Parathyroid adenoma (tissue), 2 donors: ENCODE data around the gene PYGB.
A peak's percentile ranks its signal among the peaks of the same experiment; 100 is the strongest.

Source experiments
- H2AFZ ChIP-seq: fragments of 300-600 bp; sonication (generic); one replicate; pipeline ENCODE4 v1.7.0; 2017; ENCODE audit warnings: antibody characterized with exemption, mild to moderate bottlenecking
- H3K27ac ChIP-seq: fragments of 300-600 bp; sonication (generic); one replicate; pipeline ENCODE4 v1.7.0; 2017
- H3K27me3 ChIP-seq: fragments of 300-600 bp; sonication (generic); one replicate; pipeline ENCODE4 v1.7.0; 2017; ENCODE audit warnings: low read length; ENCODE audit not compliant: control insufficient read depth, insufficient read depth
- H3K36me3 ChIP-seq: fragments of 300-600 bp; sonication (generic); one replicate; pipeline ENCODE4 v1.7.0; 2017; ENCODE audit warnings: low read length; ENCODE audit not compliant: control insufficient read depth, insufficient read depth
- H3K4me1 ChIP-seq: fragments of 300-600 bp; sonication (generic); one replicate; pipeline ENCODE4 v1.7.0; 2017; ENCODE audit warnings: control low read depth
- H3K4me2 ChIP-seq: fragments of 300-600 bp; sonication (generic); one replicate; pipeline ENCODE4 v1.7.0; 2017; ENCODE audit warnings: low read length
- H3K4me3 ChIP-seq: fragments of 300-600 bp; sonication (generic); one replicate; pipeline ENCODE4 v1.7.0; 2017; ENCODE audit warnings: low read depth, low read length
- H3K79me2 ChIP-seq: fragments of 300-600 bp; sonication (generic); one replicate; pipeline ENCODE4 v1.7.0; 2017; ENCODE audit warnings: control low read depth
- H3K9ac ChIP-seq: fragments of 300-600 bp; sonication (generic); one replicate; pipeline ENCODE4 v1.7.0; 2017; ENCODE audit warnings: mild to moderate bottlenecking
- H3K9me3 ChIP-seq: fragments of 300-600 bp; sonication (generic); one replicate; pipeline ENCODE4 v1.7.0; 2017; ENCODE audit warnings: low read length; ENCODE audit not compliant: control insufficient read depth
- TF ChIP-seq, protein P1 (sequence below): fragments of 300-600 bp; sonication (generic); IDR thresholded peaks from one replicate; pipeline ENCODE4 v1.7.0; 2017; ENCODE audit warnings: antibody characterized with exemption, mild to moderate bottlenecking
- donor health status: primary hyperparathyroidism.

Gene PYGB

GRCh38 chr20:25295386-25296093, 47.7 kb downstream of the PYGB start:
- Histone ChIP-seq H2AFZ (no peak overlapping the region), H3K36me3 (no peaks in the 10 kb centered on the region), H3K79me2 (no peaks in the 10 kb centered on the region), H3K4me1 (no peaks in the 10 kb centered on the region), H3K9ac (no peak overlapping the region), H3K4me3 (no peak overlapping the region), H3K27me3 (no peaks in the 10 kb centered on the region), H3K27ac (peak overlapping the region; percentile 29), H3K9me3 (no peaks in the 10 kb centered on the region), H3K4me2 (no peak overlapping the region)
- TF ChIP-seq, protein P1, sequence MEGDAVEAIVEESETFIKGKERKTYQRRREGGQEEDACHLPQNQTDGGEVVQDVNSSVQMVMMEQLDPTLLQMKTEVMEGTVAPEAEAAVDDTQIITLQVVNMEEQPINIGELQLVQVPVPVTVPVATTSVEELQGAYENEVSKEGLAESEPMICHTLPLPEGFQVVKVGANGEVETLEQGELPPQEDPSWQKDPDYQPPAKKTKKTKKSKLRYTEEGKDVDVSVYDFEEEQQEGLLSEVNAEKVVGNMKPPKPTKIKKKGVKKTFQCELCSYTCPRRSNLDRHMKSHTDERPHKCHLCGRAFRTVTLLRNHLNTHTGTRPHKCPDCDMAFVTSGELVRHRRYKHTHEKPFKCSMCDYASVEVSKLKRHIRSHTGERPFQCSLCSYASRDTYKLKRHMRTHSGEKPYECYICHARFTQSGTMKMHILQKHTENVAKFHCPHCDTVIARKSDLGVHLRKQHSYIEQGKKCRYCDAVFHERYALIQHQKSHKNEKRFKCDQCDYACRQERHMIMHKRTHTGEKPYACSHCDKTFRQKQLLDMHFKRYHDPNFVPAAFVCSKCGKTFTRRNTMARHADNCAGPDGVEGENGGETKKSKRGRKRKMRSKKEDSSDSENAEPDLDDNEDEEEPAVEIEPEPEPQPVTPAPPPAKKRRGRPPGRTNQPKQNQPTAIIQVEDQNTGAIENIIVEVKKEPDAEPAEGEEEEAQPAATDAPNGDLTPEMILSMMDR, result no peak

DNA sequence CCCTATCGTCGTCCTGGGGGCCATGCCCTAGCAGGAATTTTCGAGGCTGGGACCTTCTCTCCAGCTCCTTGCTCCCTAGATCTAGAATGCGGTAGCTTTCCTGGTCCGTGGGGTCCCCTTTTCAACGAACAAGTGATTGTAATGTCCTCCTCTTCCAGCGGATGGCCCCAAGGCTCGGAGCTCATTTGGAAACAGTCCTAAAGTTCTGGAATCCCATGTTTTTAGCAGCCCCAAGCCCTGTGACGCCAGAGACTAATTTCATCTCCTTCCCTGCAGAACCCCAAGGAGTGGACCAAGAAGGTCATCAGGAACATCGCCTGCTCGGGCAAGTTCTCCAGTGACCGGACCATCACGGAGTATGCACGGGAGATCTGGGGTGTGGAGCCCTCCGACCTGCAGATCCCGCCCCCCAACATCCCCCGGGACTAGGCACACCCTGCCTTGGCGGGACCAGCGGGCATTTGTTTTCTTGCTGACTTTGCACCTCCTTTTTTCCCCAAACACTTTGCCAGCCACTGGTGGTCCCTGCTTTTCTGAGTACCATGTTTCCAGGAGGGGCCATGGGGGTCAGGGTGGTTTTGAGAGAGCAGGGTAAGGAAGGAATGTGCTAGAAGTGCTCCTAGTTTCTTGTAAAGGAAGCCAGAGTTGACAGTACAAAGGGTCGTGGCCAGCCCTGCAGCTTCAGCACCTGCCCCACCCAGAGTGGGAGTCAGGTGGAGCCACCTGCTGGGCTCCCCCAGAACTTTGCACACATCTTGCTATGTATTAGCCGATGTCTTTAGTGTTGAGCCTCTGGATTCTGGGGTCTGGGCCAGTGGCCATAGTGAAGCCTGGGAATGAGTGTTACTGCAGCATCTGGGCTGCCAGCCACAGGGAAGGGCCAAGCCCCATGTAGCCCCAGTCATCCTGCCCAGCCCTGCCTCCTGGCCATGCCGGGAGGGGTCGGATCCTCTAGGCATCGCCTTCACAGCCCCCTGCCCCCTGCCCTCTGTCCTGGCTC, 48.5 kb downstream of the PYGB start:
- H3K4me1 ChIP-seq, result no peaks in the 10 kb centered on the region
- no peak overlapping the region for H3K4me3 ChIP-seq
- no peaks in the 10 kb centered on the region for H3K36me3 ChIP-seq
- H3K4me2 ChIP-seq, result no peak overlapping the region
- H3K79me2 ChIP-seq, result no peaks in the 10 kb centered on the region
- TF ChIP-seq, protein P1, result peak; percentile 22
- H3K9me3 ChIP-seq, result no peaks in the 10 kb centered on the region
- no peaks in the 10 kb centered on the region for H3K27me3 ChIP-seq
- H3K27ac ChIP-seq, result no peak overlapping the region
- no peak overlapping the region for H3K9ac ChIP-seq
- no peak overlapping the region for H2AFZ ChIP-seq

- Histone ChIP-seq H2AFZ (no peak overlapping the region), H3K27ac (no peak overlapping the region), H3K4me2 (no peak overlapping the region), H3K36me3 (no peaks in the 10 kb centered on the region), H3K9ac (no peak overlapping the region), H3K4me3 (no peak overlapping the region), H3K9me3 (no peaks in the 10 kb centered on the region), H3K79me2 (no peaks in the 10 kb centered on the region), H3K27me3 (no peaks in the 10 kb centered on the region), H3K4me1 (no peaks in the 10 kb centered on the region)
- TF ChIP-seq, protein P1, result no peak
Observed at GRCh38 chr20:25297141-25297905, 49.4 kb downstream of the PYGB start.

GRCh38 chr20:25299806-25300205, 51.9 kb downstream of the PYGB start:
- Histone ChIP-seq H3K27me3 (no peaks in the 10 kb centered on the region), H3K9me3 (no peaks in the 10 kb centered on the region), H3K27ac (no peak overlapping the region), H2AFZ (no peak overlapping the region), H3K4me3 (no peak overlapping the region), H3K4me2 (no peak overlapping the region), H3K9ac (no peak overlapping the region), H3K36me3 (no peaks in the 10 kb centered on the region), H3K79me2 (no peaks in the 10 kb centered on the region), H3K4me1 (no peaks in the 10 kb centered on the region)
- TF ChIP-seq, protein P1, result no peak
